Osteoblast (primary cell): ENCODE results near the gene MCM6. TPM values are rescaled to one million over a fixed set of nuclear protein-coding genes. Genes with fewer than 3 reads are reported as not detected.

Experiments used
- DNase-seq: peaks from one replicate; pipeline ENCODE4 v3.0.0; 2011; ENCODE audit warnings: low spot score, mixed read lengths; ENCODE audit not compliant: insufficient read length; ENCODE audit errors: missing footprints
- H2AFZ ChIP-seq: 2 replicates; pipeline ENCODE4 v1.6.0; 2011; ENCODE audit warnings: mild to moderate bottlenecking, low read length
- H3K27ac ChIP-seq: 2 replicates; pipeline ENCODE4 v1.5.1; 2011; ENCODE audit warnings: mild to moderate bottlenecking, low read depth, low read length, moderate library complexity
- H3K27me3 ChIP-seq: 2 replicates; pipeline ENCODE4 v1.6.0; 2012; ENCODE audit warnings: mild to moderate bottlenecking, control low read depth, inconsistent platforms, low read length, moderate library complexity; ENCODE audit not compliant: insufficient read depth
- H3K36me3 ChIP-seq: 2 replicates; pipeline ENCODE4 v1.5.1; 2011; ENCODE audit warnings: mild to moderate bottlenecking, low read length, control low read depth, moderate library complexity; ENCODE audit not compliant: insufficient read depth
- H3K4me1 ChIP-seq: 2 replicates; pipeline ENCODE4 v1.5.1; 2011; ENCODE audit warnings: mild to moderate bottlenecking, low read length, control low read depth, moderate library complexity; ENCODE audit not compliant: insufficient read depth
- H3K4me2 ChIP-seq: 2 replicates; pipeline ENCODE4 v1.6.0; 2011; ENCODE audit warnings: mild to moderate bottlenecking, low read length; ENCODE audit not compliant: insufficient read depth
- H3K4me3 ChIP-seq: fragments of 200-600 bp; sonication (generic); 3 replicates; pipeline ENCODE4 v1.5.1; 2012; ENCODE audit warnings: mild to moderate bottlenecking, low read length, inconsistent platforms; ENCODE audit not compliant: insufficient read depth
- H3K79me2 ChIP-seq: 2 replicates; pipeline ENCODE4 v1.6.0; 2012; ENCODE audit warnings: mild to moderate bottlenecking, low read length, control low read depth, inconsistent platforms; ENCODE audit not compliant: insufficient read depth
- H3K9me3 ChIP-seq: 2 replicates; pipeline ENCODE4 v1.5.1; 2011; ENCODE audit warnings: low read depth, low read length, control low read depth
- H4K20me1 ChIP-seq: 2 replicates; pipeline ENCODE4 v1.6.0; 2012; ENCODE audit warnings: mild to moderate bottlenecking, low read length, control low read depth; ENCODE audit not compliant: insufficient read depth
- total RNA-seq: library from RNA; depleted of rRNA; stranded (reverse); fragments of >200 nt; gene quantifications from 2 replicates; pipeline ENCODE4 v1.2.3, GENCODE V29; 2012
- TF ChIP-seq, protein P1 (sequence below): IDR thresholded peaks from 2 replicates; pipeline ENCODE4 v1.5.1; 2011; ENCODE audit warnings: mild to moderate bottlenecking, low read depth, low read length, moderate library complexity; ENCODE audit errors: extremely low read depth

The MCM6 gene
- total RNA-seq, 1 donor: 14.5 TPM

GRCh38 chr2:135832891-135833290 lies 43.4 kb downstream of the MCM6 start:
- Histone ChIP-seq H2AFZ (no peak overlapping the region), H3K36me3 (no peaks in the 10 kb centered on the region), H3K4me3 (no peak overlapping the region), H3K4me1 (no peaks in the 10 kb centered on the region), H3K4me2 (no peak overlapping the region), H3K9me3 (no peaks in the 10 kb centered on the region), H3K79me2 (no peaks in the 10 kb centered on the region), H4K20me1 (no peaks in the 10 kb centered on the region), H3K27ac (no peak overlapping the region), H3K27me3 (no peaks in the 10 kb centered on the region)
- TF ChIP-seq, protein P1, sequence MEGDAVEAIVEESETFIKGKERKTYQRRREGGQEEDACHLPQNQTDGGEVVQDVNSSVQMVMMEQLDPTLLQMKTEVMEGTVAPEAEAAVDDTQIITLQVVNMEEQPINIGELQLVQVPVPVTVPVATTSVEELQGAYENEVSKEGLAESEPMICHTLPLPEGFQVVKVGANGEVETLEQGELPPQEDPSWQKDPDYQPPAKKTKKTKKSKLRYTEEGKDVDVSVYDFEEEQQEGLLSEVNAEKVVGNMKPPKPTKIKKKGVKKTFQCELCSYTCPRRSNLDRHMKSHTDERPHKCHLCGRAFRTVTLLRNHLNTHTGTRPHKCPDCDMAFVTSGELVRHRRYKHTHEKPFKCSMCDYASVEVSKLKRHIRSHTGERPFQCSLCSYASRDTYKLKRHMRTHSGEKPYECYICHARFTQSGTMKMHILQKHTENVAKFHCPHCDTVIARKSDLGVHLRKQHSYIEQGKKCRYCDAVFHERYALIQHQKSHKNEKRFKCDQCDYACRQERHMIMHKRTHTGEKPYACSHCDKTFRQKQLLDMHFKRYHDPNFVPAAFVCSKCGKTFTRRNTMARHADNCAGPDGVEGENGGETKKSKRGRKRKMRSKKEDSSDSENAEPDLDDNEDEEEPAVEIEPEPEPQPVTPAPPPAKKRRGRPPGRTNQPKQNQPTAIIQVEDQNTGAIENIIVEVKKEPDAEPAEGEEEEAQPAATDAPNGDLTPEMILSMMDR: no peak
- DNase-seq: peak; percentile 73

GRCh38 chr2:135831180-135831812 lies 44.9 kb downstream of the MCM6 start:
- Histone ChIP-seq H2AFZ (no peak overlapping the region), H3K4me2 (no peak overlapping the region)
- TF ChIP-seq, protein P1: no peak

GRCh38 chr2:135829378-135830135 lies 46.7 kb downstream of the MCM6 start:
- Histone ChIP-seq H4K20me1 (no peaks in the 10 kb centered on the region), H3K27ac (no peak overlapping the region), H3K4me1 (no peaks in the 10 kb centered on the region), H3K79me2 (no peaks in the 10 kb centered on the region), H3K36me3 (no peaks in the 10 kb centered on the region), H3K27me3 (no peaks in the 10 kb centered on the region), H3K4me2 (no peak overlapping the region), H2AFZ (no peak overlapping the region), H3K4me3 (no peak overlapping the region), H3K9me3 (no peaks in the 10 kb centered on the region)
- no peak for DNase-seq
- TF ChIP-seq, protein P1: no peak

More at GRCh38 chr2:135831180-135831812, 44.9 kb downstream of the MCM6 start:
- Histone ChIP-seq H3K4me3 (no peak overlapping the region), H3K79me2 (no peaks in the 10 kb centered on the region), H4K20me1 (no peaks in the 10 kb centered on the region), H3K36me3 (no peaks in the 10 kb centered on the region), H3K27me3 (no peaks in the 10 kb centered on the region), H3K4me1 (no peaks in the 10 kb centered on the region), H3K27ac (no peak overlapping the region), H3K9me3 (no peaks in the 10 kb centered on the region)
- DNase-seq: no peak

DNA sequence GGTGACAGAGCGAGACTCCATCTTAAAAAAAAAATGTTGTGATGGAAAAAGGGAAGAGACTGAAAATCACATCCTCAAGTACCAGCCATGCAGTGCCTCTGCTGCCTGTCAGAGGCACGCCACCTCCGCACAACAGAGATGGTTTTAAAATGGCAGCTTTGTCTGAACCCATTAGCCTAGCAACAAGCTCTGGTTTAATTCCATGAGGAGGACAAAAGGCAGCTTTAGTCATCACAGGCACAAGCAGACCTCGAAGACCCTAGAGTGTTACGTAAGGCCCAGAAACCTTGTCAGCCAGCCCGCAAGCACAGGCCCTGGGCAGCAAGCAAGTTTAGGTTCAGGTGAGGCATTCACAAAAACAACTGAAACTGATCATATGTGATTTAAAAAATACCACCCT lies 49.7 kb downstream of the MCM6 start:
- Histone ChIP-seq H2AFZ (no peak overlapping the region), H3K4me2 (no peak overlapping the region), H3K27me3 (no peaks in the 10 kb centered on the region), H3K36me3 (no peaks in the 10 kb centered on the region), H3K79me2 (no peaks in the 10 kb centered on the region), H3K27ac (no peak overlapping the region), H3K4me1 (no peaks in the 10 kb centered on the region), H3K4me3 (no peak overlapping the region), H4K20me1 (no peaks in the 10 kb centered on the region), H3K9me3 (peaks cover 2% of the 10 kb centered on the region)
- DNase-seq: no peak
- TF ChIP-seq, protein P1: no peak
